HUES48 (cell line): ENCODE data around the gene OR10J5.

Source experiments
- H3K27ac ChIP-seq: one replicate; pipeline ENCODE4 v1.7.0; 2013; ENCODE audit warnings: low read depth, low read length, inconsistent platforms
- H3K27me3 ChIP-seq: 2 replicates; pipeline ENCODE4 v1.6.1; 2013; ENCODE audit warnings: mild to moderate bottlenecking, low read length; ENCODE audit not compliant: control insufficient read depth, insufficient read depth
- H3K36me3 ChIP-seq: 2 replicates; pipeline ENCODE4 v1.6.1; 2013; ENCODE audit warnings: low read length; ENCODE audit not compliant: control insufficient read depth, insufficient read depth
- H3K4me1 ChIP-seq: 2 replicates; pipeline ENCODE4 v1.6.1; 2013; ENCODE audit warnings: mild to moderate bottlenecking, low read length; ENCODE audit not compliant: control insufficient read depth, insufficient read depth
- H3K4me3 ChIP-seq: 2 replicates; pipeline ENCODE4 v1.5.1; 2013; ENCODE audit warnings: mild to moderate bottlenecking, low read depth, low read length
- H3K9ac ChIP-seq: 2 replicates; pipeline ENCODE4 v1.6.1; 2013; ENCODE audit warnings: mild to moderate bottlenecking, low read depth, low read length, moderate library complexity
- H3K9me3 ChIP-seq: 2 replicates; pipeline ENCODE4 v1.6.1; 2013; ENCODE audit warnings: low read length; ENCODE audit not compliant: control insufficient read depth, insufficient read depth

The OR10J5 gene

GRCh38 chr1:159535907-159536306 is at the start of gene OR10J5:
OR10J5 (minus strand) TSS chr1:159536007; CDS start chr1:159536007, 0 bp downstream.
- Histone ChIP-seq H3K4me3 (no peak within 1 kb of the TSS), H3K27me3 (no peaks in the 10 kb centered on the region)

DNA sequence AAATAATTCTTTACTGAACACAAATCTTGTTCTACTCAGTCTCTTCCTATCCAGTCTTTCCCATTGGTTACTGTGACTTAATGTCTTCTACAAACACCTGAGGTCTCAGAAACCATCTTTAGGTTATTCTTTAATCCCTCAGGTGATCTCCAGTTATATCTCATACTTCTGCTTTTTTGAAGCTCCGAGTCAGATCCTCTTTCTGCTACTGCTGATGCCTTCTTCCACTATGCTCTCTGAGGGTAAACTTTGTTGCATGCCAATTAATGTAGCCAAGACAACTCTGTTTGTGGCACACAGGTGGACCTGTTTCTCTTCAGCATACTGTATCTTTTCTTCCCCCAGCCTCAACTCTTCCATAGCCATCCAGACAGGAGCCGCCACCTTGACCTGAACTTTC is 48.7 kb upstream of the OR10J5 start:
- H3K36me3 ChIP-seq: no peaks in the 10 kb centered on the region
- no peaks in the 10 kb centered on the region for H3K9me3 ChIP-seq
- H3K27ac ChIP-seq: no peak overlapping the region
- no peaks in the 10 kb centered on the region for H3K4me1 ChIP-seq
- no peak overlapping the region for H3K4me3 ChIP-seq
- no peaks in the 10 kb centered on the region for H3K27me3 ChIP-seq
- H3K9ac ChIP-seq: no peak overlapping the region

More at GRCh38 chr1:159535907-159536306, at the start of gene OR10J5:
- H3K27ac ChIP-seq: no peak within 1 kb of the TSS
- H3K9me3 ChIP-seq: peaks cover 17% of the 10 kb centered on the region
- no peaks in the 10 kb centered on the region for H3K4me1 ChIP-seq
- H3K9ac ChIP-seq: no peak within 1 kb of the TSS
- no peaks in the 10 kb centered on the region for H3K36me3 ChIP-seq

DNA sequence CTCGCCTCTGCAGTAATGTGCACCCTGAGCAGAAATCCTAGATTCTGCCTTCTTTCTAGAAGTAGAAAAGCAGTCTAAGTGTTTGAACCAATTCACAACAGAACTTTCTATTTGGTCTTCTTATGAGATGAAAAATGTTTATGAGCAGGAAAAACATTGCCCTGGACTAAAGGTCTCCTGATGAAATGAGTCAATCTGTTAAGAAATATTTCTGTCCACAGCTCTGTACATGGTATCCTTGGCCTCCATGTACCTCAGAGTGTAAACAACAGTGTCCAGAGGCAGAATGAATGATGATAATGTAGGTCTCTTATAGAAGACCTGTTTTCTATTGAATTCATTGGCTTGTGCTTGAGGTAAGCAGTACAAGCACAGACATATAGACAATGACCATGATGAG is 45.6 kb upstream of the OR10J5 start:
- Histone ChIP-seq H3K4me3 (no peak overlapping the region), H3K9me3 (peaks cover 4% of the 10 kb centered on the region; the same call in 1 of the 2 replicates), H3K4me1 (no peaks in the 10 kb centered on the region), H3K36me3 (no peaks in the 10 kb centered on the region), H3K27me3 (no peaks in the 10 kb centered on the region), H3K27ac (no peak overlapping the region), H3K9ac (no peak overlapping the region)

DNA sequence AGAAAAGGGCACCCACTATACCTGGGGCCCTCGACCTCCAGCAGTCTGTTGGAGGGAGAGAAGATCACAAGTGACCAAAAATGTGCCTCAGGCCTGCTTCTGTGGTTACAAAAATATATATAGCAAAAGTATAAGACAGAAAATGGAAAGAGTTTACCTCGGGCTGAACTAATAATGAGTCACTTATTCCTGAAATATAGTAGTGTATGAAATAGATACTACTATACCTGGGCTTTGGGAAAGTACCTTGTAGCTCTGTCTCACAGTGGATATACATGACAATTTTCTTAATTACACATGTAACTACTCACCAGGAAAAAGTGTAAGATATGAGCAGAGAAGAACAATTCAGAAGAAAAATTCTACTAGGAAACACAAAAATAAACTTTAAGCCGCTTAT is 44.5 kb upstream of the OR10J5 start:
- H3K27me3 ChIP-seq: no peaks in the 10 kb centered on the region
- H3K9ac ChIP-seq: no peak overlapping the region
- no peaks in the 10 kb centered on the region for H3K36me3 ChIP-seq

GRCh38 chr1:159577446-159577845 is 41.6 kb upstream of the OR10J5 start:
- Histone ChIP-seq H3K4me3 (no peak overlapping the region), H3K9ac (no peak overlapping the region)

More for the DNA sequence above, 44.5 kb upstream of the OR10J5 start:
- no peaks in the 10 kb centered on the region for H3K4me1 ChIP-seq
- H3K9me3 ChIP-seq: peaks cover 10% of the 10 kb centered on the region; the same call in 1 of the 2 replicates
- no peak overlapping the region for H3K27ac ChIP-seq
- H3K4me3 ChIP-seq: no peak overlapping the region

GRCh38 chr1:159562680-159563079 is 26.9 kb upstream of the OR10J5 start:
- Histone ChIP-seq H3K9ac (no peak overlapping the region), H3K27me3 (no peaks in the 10 kb centered on the region), H3K9me3 (peaks cover 5% of the 10 kb centered on the region), H3K4me3 (no peak overlapping the region), H3K36me3 (no peaks in the 10 kb centered on the region), H3K27ac (no peak overlapping the region), H3K4me1 (no peaks in the 10 kb centered on the region)

More at GRCh38 chr1:159577446-159577845, 41.6 kb upstream of the OR10J5 start:
- Histone ChIP-seq H3K9me3 (peaks cover 19% of the 10 kb centered on the region), H3K36me3 (no peaks in the 10 kb centered on the region), H3K27me3 (no peaks in the 10 kb centered on the region), H3K4me1 (no peaks in the 10 kb centered on the region), H3K27ac (no peak overlapping the region)

DNA sequence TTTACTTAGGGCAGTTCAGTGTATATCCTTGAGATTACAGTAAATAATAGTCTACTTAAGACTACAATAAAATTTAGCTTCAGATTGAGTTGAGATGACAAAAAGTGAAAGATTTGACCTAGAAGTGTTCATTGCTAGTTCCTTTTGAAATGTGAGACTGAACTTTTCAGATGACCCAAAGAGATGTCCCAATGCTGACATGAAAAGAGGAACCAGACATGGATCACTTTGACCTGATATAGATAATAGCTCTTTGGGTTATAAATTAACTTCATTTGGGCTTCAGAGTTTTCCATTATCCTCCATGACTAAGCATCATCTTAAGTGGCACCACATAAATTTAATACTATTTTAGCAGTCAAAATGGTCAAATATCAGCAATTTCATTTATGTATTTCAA is 25.7 kb upstream of the OR10J5 start:
- Histone ChIP-seq H3K4me1 (no peaks in the 10 kb centered on the region), H3K27me3 (no peaks in the 10 kb centered on the region), H3K9ac (no peak overlapping the region), H3K36me3 (no peaks in the 10 kb centered on the region), H3K9me3 (peaks cover 4% of the 10 kb centered on the region), H3K27ac (no peak overlapping the region), H3K4me3 (no peak overlapping the region)

GRCh38 chr1:159560599-159560998 is 24.8 kb upstream of the OR10J5 start:
- peaks cover 4% of the 10 kb centered on the region; the same call in 1 of the 2 replicates for H3K9me3 ChIP-seq
- no peaks in the 10 kb centered on the region for H3K36me3 ChIP-seq
- H3K27ac ChIP-seq: no peak overlapping the region
- no peak overlapping the region for H3K9ac ChIP-seq
- no peaks in the 10 kb centered on the region for H3K27me3 ChIP-seq
- no peaks in the 10 kb centered on the region for H3K4me1 ChIP-seq
- no peak overlapping the region for H3K4me3 ChIP-seq

- no peak overlapping the region for H3K4me3 ChIP-seq
- no peaks in the 10 kb centered on the region for H3K27me3 ChIP-seq
- no peaks in the 10 kb centered on the region for H3K36me3 ChIP-seq
- no peaks in the 10 kb centered on the region for H3K4me1 ChIP-seq
- H3K9me3 ChIP-seq: no peaks in the 10 kb centered on the region
- H3K9ac ChIP-seq: no peak overlapping the region
- no peak overlapping the region for H3K27ac ChIP-seq
Observed at GRCh38 chr1:159556931-159557369, 21.1 kb upstream of the OR10J5 start.

- no peaks in the 10 kb centered on the region for H3K9me3 ChIP-seq
- no peaks in the 10 kb centered on the region for H3K27me3 ChIP-seq
- H3K4me1 ChIP-seq: no peaks in the 10 kb centered on the region
- H3K4me3 ChIP-seq: no peak overlapping the region
- H3K27ac ChIP-seq: no peak overlapping the region
- H3K36me3 ChIP-seq: no peaks in the 10 kb centered on the region
- no peak overlapping the region for H3K9ac ChIP-seq
Observed at GRCh38 chr1:159554696-159555095, 18.9 kb upstream of the OR10J5 start.

DNA sequence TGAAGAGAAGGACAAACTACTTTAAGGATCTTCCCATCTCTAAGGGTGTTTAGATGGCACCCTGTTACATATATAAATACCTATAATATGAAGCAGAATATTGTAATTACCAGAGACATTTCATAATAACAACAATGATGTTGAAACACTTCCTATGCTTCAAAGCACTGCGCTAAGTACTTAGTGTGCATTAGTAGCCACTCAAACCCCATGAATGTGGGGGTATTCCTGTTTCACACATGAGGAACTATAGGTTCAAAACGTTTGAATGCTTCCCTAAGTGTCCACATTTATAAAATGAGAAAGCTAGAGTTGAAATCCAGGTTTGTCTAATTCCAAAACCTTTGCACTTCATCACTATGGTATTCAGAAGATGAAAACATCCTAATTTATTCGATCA is 18.5 kb upstream of the OR10J5 start:
- H3K36me3 ChIP-seq: no peaks in the 10 kb centered on the region
- H3K9me3 ChIP-seq: no peaks in the 10 kb centered on the region
- H3K4me1 ChIP-seq: no peaks in the 10 kb centered on the region
- no peak overlapping the region for H3K27ac ChIP-seq
- H3K4me3 ChIP-seq: no peak overlapping the region
- no peaks in the 10 kb centered on the region for H3K27me3 ChIP-seq
- H3K9ac ChIP-seq: no peak overlapping the region

DNA sequence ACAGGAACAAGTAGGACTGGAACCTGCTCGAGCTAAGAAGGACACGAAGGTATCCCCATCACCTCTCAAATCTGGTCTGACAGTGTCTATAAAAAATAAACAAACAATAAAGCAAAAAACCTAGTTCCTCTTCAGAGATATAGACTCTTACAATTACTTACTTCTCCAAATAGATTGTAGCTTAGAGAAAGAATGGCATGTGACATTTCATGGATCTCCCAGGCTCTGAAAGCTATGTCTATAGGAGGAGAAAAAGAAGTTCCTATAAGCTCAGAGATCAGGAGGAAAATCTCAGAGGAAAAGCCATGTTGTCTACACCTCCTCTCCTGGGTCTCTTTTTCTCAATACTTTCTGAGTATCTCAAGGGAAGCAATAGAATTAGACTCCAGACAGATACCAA is 12.3 kb upstream of the OR10J5 start:
- Histone ChIP-seq H3K9ac (no peak overlapping the region), H3K36me3 (no peaks in the 10 kb centered on the region), H3K9me3 (no peaks in the 10 kb centered on the region), H3K27ac (no peak overlapping the region), H3K4me1 (no peaks in the 10 kb centered on the region), H3K27me3 (no peaks in the 10 kb centered on the region), H3K4me3 (no peak overlapping the region)
